NCI-H524 treated with DMSO at 0.1 percent for 48 hours (cell line): ENCODE results near the gene PTPN11.
"Not testable (repeated sequence)": the region's sequence is repeated elsewhere in the genome, so short reads cannot be mapped to it uniquely, and the experiment has no call there.

Experiments
- DNase-seq: peaks from one replicate; lab custom pipeline; 2025; lab: John Stamatoyannopoulos, UW

Gene PTPN11

DNA sequence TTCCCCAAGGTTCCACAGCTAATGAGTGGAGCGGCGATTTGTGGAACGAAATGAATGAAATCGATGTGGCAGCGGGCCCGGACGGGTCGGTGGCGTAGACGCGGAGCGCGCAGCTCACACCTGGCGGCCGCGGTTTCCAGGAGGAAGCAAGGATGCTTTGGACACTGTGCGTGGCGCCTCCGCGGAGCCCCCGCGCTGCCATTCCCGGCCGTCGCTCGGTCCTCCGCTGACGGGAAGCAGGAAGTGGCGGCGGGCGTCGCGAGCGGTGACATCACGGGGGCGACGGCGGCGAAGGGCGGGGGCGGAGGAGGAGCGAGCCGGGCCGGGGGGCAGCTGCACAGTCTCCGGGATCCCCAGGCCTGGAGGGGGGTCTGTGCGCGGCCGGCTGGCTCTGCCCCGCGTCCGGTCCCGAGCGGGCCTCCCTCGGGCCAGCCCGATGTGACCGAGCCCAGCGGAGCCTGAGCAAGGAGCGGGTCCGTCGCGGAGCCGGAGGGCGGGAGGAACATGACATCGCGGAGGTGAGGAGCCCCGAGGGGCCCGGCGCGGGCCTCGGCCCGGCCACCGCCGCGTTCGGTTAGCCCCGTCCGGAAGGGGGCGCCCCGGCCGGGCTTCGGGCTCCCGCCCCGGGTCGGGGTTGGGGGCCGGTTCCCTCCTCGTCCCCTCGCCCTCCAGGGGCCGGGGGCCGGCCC, at the start of gene PTPN11:
TSS of gene PTPN11 (plus strand) at position 340 of the 689 bp plus-strand sequence. CDS start at position 505, 165 bp downstream.
- DNase-seq = no peak

DNA sequence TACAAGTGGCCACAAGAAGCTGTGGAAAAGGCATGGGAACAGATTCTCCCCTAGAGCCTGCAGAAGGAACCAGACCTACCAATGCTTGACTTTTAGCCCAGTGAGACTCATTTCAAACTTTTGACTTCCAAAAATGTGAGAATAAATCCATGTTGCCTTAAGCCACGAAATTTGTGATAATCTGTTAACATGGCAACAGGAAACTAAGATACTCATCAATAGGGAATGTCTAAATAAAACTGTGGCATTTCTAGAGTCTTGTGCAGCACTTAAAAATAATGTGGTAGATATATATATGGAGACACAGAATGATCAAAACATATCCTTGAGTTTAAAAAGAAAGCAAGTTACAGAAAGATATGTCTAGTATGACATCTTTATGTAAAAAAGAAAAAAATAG, 48.5 kb upstream of the PTPN11 start:
- DNase-seq = no peak

DNA sequence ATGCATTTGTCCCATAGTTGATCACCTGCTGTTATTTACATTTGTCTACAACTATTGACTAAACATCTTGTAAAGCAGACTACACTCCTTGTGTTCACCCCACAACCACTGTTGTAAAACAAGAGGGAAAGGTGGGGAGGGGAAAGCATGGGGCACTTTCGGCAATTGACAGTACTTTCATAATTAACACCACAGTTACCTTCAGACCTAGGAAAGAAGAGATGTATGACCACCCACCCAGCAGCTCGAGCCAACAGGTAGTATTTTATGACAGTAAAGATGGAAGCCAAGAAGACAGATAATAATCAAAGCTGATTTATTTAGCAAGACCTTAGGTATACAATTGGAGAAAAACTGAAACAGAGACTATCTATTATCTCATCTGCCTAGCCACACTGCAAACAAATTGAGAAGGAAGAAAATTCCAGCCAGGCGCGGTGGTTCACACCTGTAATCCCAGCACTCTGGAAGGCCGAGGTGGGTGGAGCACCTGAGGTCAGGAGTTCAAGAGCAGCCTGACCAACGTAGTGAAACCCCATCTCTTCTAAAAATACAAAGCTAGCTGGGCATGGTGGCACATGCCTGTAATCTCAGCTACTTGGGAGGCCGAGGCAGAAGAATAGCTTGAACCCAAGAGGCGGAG, 47.8 kb upstream of the PTPN11 start:
- no peak for DNase-seq

DNA sequence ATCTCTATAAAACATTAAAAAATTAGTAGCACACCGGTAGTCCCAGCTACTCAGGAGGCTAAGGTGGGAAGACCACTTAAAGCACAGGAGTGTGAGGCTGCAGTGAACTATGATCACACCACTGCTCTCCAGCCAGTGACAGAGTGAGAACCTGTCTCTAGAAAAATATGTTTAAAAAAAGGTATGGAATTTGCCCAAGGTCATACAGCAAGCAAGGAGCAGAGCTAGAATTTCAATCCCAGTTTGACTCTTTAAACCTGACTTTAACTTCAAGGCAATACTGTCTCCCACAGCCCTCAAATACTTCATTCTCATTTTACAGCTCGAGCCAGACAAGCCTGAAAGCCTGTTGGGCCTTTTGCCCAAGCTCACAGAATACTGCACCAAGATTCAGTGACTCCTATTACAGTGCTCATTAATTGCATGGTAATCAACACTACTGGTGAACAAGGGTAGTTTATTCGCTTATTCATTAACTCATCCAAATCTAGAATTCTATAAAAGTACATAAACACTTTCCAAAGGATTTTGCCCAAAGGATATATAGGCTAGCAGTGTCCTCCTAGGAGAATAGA, 44.5 kb upstream of the PTPN11 start:
- DNase-seq = no peak

DNA sequence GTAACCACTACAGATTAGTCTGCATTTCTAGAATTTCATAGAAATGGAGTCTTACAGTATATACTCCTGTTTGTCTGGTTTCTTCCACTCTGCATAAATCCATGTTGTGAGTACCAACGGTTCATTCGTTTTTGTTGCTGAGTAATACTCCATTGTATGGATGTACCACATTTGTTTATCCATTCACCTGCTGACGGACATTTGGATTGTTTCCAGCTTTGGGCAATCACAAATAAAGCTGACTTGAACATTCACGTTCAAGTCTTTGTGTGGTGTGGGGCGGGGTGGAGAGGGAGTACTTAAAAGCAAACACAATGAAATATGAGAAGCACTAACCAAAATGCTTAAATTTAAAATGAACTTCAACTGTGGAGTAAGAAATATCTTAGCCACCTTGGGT, 43.6 kb upstream of the PTPN11 start:
- DNase-seq = no peak

DNA sequence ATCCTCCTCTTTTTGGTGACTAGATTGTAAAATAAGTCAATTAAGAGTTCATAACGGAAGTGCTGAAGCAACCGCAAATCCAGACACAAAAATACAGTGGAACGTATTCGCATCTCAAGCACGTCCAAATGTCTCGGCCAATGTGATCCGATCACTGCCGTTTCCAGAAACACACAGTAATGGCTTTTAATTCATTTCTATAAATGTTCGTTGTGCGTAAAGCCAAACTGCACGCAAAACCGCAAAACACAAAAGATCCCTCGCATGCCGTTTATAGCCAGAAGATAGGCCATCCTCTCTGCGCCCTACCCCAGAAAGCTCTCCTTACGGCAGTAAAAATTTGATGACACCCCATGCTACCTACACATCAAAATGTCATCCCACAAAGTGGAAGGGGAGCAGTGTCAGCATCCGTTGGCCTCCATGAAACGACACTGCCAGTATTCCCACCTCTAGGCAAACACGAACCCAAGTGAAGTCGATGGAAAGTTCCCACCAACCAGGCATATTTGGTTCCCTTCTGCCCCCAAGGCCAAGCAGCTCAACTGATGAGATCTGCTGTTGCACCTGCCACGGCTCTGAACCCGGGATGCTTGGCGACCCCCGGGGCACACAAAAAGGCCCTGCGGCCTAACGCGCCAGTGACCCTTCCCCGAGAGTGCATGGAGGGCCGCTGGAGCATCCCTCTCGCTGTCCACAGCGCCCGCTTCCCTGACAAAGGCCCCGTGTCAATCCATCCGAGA, 37.9 kb upstream of the PTPN11 start:
- no peak for DNase-seq

DNA sequence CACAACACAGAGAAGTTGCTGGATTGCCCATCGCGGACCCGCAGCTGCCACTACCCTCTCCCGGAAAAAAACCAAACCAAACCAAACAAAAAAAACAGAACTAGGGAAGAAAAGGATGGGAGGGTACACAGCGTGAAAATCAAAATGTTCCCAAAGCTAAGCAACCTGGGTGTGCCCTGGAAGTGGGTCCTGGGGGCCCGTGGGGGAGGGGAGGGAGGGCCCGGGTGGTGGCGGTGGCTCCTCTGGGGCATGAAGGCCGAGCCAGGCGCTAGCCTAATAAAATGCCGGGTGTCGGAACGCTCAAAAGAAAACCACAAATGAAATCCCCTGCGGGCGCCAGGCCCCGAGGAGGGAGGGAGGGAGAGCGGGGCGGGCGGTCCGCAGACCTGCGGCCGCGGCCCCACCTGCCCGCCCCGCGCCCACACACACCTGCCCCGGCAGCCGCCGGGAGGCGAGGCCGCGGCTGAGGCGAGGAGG, 37.3 kb upstream of the PTPN11 start:
- DNase-seq = no peak

DNA sequence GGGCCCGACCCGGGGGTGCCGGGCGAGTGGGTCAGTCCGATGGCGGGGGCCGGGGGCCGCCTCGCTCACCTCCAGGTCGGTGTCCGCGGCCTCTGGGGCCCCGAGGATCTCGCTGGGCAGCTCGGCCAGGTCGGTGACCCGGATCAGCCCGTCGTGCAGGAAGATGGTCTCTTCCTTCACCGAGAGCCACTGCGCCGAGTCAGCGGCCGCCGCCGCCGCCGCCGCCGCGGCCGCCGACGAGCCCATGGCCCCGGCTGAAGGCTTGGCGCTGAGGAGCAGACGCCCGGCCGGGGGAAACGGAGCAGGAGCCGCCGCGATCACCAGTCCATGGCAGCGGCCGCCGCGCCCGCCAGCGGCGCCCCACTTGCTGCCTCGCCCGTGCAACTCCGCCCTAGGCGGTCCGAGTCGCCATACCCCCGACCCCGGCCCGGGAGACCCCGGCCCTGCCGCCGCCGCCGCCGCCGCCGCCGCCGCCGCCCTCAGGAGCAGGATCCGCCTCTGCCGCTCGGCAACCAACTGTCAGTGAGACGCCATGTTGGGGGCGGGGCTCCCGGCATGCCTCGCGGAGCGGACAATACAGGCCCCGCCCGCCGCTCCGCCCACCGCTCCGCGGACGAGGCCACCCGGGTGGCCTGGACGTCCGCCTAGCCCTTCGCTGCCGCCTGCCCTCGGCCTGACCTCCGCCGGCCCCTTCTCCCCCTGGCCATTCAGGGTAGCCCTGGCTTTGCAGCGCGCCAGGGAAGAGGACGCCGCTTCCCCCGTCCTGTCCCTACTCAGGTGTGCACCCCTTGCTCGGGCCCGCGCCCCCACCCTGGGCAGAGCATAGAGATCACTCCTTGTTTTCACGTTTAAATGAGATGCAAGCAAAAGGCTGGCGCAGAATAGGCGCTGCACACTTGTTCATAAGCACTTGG, 36.6 kb upstream of the PTPN11 start, which contains the start of gene HECTD4:
TSS of gene HECTD4 (minus strand) at position 549 of the 914 bp plus-strand sequence. CDS start at position 246, 303 bp downstream.
- peak; percentile 31 for DNase-seq

DNA sequence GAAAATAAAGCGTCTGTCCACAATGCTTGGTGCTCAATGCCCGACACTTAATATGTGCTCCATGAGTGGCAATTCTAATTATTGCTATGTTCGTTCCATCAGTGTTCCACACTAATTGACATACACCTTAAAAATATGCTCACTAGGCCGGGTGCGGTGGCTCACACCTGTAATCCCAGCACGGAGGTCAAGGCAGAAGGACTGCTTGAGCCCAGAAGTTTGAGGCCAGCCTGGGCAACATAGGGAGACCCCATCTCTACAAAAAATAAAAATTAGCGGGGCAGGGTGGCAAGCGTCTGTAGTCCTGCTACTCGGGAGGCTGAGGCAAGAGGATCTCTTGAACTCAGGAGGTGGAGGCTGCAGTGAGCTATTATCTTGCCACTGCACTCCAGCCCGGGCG, 35.9 kb upstream of the PTPN11 start:
- DNase-seq = no peak

DNA sequence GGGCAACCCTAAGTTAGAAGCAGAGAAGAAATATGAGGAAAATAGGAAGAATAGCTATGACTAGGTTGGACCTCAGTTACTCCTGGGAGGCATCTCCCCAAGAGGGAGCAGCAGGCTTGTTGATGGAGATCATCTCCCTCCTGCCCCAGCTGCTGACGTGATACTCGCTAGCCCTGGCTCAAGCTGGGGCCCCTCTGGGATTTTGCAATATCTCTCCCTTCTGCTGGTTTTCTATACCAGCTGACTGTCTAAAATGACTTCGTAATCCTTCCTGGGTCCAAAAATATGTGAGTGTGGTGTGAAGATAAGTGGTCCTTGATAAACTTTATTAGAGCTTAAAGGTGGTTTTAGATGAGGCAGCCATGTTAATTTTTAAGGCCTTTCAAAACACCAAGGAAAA, 32.0 kb upstream of the PTPN11 start:
- DNase-seq = peak; percentile 36

DNA sequence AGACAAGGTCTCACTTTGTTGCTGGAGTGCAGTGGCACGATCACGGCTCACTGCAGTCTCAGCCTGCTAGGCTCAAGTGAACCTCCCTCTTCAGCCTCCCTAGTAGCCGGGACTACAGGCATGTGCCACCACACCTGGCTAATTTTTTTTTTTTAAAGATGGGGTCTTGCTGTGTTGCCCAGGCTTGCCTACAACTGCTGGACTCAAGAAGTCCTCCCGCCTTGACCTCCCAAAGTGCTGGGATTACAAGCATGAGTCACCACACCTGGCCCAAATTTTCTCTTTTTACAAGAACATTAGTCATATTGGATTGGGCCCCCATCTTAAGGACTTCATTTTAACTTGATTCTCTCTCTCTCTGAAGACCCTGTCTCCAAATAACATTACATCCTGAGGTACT, 29.5 kb upstream of the PTPN11 start:
- DNase-seq = no peak

DNA sequence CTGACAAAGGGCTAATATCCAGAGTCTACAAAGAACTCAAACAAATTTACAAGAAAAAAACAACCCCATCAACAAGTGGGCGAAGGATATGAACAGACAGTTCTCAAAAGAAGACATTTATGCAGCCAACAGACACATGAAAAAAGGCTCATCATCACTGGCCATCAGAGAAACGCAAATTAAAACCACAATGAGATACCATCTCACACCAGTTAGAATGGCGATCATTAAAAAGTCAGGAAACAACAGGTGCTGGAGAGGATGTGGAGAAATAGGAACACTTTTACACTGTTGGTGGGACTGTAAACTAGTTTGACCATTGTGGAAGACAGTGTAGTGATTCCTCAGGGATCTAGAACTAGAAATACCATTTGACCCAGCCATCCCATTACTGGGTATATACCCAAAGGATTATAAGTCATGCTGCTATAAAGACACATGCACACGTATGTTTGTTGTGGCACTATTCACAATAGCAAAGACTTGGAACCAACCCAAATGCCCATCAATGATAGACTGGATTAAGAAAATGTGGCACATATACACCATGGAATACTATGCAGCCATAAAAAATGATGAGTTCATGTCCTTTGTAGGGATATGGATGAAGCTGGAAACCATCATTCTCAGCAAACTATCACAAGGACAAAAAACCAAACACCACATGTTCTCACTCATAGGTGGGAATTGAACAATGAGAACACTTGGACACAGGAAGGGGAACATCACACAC, 28.7 kb upstream of the PTPN11 start:
- not testable (repeated sequence) for DNase-seq

DNA sequence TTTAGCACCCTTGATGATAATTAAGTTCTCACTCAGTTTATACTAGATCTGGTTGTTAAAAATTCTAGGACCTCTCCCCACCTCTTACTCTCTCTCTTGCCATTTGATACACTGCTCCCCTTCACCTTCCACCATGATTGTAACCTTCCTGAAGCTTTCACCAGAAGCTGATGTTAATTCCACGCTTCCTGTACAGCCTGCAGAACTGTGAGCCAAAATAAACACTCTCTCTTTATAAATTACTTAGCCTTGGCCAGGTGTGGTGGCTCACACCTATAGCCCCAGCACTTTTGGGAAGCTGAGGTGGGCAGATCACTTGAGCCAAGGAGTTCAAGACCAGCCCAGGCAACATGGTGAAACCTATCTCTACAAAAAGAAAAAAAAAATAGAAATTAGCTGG, 25.4 kb upstream of the PTPN11 start:
- DNase-seq = no peak

DNA sequence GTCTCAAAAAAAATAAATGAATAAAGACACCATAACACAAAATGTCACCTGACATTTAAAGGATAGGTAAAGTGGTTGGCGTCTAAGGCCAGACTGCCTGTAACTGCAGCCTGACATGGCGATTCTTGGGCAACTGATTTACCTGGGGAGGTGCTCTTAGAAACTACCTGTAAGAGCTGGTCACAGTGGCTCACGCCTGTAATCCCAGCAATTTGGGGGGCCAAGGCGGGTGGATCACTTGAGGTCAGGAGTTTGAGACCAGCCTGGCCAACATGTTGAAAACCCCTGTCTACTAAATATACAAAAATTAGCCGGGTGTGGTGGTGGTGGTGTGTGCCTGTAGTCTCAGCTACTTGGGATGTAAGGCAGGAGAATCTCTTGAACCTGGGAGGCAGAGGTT, 17.7 kb upstream of the PTPN11 start:
- DNase-seq = no peak

DNA sequence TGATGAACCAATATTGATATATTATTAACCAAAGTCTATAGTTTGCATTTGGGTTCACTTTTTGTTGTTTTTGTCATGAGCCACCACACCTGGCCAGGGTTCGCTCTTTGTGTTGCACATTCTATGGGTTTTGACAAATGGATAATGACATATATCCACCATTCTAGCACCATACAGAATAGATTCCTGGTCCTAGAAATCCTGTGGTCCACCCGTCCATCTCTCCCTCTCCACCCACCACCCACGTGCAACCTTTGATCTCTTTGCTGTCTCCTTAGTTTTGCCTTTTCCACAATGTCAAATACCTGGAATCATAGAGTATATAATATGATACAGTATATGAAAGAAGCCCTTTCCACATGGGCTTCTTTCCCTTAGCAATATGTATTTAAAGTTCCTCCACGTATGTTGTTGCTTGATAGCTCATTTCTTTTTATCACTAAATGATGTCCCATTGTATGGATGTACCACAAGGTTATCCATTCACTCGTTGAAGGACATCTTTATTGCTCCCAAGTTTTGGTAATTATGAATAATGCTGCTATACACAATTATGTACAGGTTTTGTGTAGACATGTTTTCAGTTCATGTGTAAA, 16.7 kb upstream of the PTPN11 start:
- DNase-seq = no peak

DNA sequence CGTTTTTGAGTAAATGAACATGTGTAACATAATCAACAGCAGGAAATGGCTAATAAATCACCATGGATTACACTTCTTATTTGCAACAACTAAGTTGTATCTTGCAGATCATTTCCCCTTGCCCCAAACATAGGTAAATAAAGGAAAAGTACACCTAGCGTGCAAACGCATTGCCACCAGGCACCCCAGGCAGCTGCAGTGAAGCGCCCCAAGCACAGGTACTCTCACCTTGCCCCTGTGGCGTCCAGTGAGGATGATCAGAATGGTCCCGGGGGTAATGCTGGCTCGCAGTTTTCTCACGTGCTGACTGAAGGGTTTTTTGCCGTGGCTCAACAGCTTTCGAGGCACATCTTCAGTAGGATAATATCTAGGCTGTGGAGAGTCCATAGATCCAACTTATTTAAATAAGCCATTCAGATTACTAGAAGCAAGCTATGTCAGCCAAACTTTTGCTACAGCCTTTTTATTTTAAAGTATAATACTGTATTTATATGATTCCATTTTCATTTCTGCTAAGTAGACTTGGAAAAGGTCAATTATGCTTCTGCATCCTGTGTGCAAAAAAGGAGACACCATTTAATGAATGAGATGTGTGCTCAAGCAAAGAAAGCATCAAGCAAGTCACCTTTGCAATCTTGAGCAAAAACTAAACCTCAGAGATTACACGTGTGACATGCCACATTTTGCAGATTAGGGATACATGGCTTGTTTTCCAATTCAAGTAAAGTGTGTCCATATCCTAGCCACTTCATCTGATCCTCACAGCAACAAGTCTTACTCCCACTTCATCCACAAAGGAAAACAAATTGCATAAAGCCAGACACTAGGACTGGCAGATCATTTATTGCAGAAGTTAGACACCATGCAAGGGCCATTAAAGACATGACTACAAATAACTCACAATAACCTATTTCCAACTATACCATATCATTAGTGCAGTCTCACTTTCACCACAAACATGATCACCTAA, 11.9 kb upstream of the PTPN11 start:
- no peak for DNase-seq

DNA sequence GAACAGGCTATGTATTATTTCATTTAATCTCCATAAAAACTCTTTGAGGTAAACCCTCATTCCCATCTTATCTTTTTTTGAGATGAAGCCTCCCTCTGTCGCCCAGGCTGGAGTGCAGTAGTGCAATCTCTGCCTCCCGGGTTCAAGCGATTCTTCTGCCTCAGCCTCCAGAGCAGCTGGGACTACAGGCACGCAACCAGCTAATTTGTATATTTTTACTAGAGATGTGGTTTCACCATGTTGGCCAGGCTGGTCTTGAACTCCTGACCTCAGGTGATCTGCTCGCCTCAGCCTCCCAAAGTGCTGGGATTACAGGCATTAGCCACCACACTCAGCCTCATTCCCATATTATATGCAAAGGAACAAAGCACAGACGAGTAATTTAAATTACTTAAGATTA, 11.1 kb upstream of the PTPN11 start:
- not testable (repeated sequence) for DNase-seq

DNA sequence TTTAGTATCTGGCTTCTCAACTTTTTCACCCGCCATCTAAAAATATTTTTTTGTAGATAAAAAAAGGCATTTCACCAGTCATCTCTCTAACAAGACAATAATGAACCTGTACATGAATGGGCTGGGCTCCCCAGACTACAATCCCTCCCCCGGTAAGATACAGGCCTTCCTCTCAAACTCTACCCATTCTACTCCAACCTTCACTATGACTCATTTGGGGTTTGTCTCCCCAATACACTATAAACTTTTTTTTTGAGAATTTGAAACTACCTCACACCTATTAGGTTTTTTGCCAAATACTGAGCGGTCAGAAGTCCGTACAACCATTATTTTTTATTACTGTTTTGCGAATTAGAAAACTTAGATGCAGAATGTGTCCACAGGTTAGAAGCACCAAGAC, 10.1 kb upstream of the PTPN11 start:
- DNase-seq = no peak
